Duodenal mucosa (tissue), 2 donors: ENCODE data around the gene CLCNKB.

Source experiments
- H3K27ac ChIP-seq: one replicate; pipeline ENCODE4 v1.7.0; 2013; ENCODE audit warnings: low read depth, low read length
- H3K27me3 ChIP-seq, 2 donors: one replicate each; pipeline ENCODE4 v1.7.0; 2013; ENCODE audit warnings: low read length in 2 of 2, control low read depth in 1 of 2; ENCODE audit not compliant: insufficient read depth in 2 of 2, control insufficient read depth in 1 of 2
- H3K36me3 ChIP-seq, 2 donors: one replicate each; pipeline ENCODE4 v1.7.0; 2013; ENCODE audit warnings: low read length in 2 of 2, control low read depth in 1 of 2; ENCODE audit not compliant: insufficient read depth in 2 of 2, control insufficient read depth in 1 of 2
- H3K4me1 ChIP-seq, 2 donors: one replicate each; pipeline ENCODE4 v1.7.0; 2013; ENCODE audit warnings: low read length in 2 of 2, control low read depth in 1 of 2; ENCODE audit not compliant: insufficient read depth in 2 of 2, control insufficient read depth in 1 of 2
- H3K4me3 ChIP-seq, 2 donors: one replicate each; pipeline ENCODE4 v1.7.0; 2013; ENCODE audit warnings: low read length in 2 of 2, low read depth in 1 of 2
- H3K9ac ChIP-seq, 2 donors: one replicate each; pipeline ENCODE4 v1.7.0; 2013; ENCODE audit warnings: low read length in 2 of 2, low read depth in 1 of 2
- H3K9me3 ChIP-seq, 2 donors: one replicate each; pipeline ENCODE4 v1.7.0; 2013; ENCODE audit warnings: low read length in 2 of 2, control low read depth in 1 of 2; ENCODE audit not compliant: control insufficient read depth in 1 of 2

Gene CLCNKB

GRCh38 chr1:16094453-16095158, 51.0 kb downstream of the CLCNKB start:
- no peak overlapping the region for H3K4me3 ChIP-seq
- no peaks in the 10 kb centered on the region for H3K9me3 ChIP-seq
- no peaks in the 10 kb centered on the region for H3K36me3 ChIP-seq

GRCh38 chr1:16095447-16095846, 51.9 kb downstream of the CLCNKB start:
- no peaks in the 10 kb centered on the region for H3K36me3 ChIP-seq
- H3K4me1 ChIP-seq = no peaks in the 10 kb centered on the region
- H3K9me3 ChIP-seq = no peaks in the 10 kb centered on the region

More at GRCh38 chr1:16094453-16095158, 51.0 kb downstream of the CLCNKB start:
- Histone ChIP-seq H3K4me1 (no peaks in the 10 kb centered on the region), H3K9ac (no peak overlapping the region), H3K27ac (no peak overlapping the region), H3K27me3 (peaks cover 0 to 4% of the 10 kb centered on the region in 2 donors)

GRCh38 chr1:16099412-16099811, 55.8 kb downstream of the CLCNKB start:
- H3K9ac ChIP-seq = no peak overlapping the region
- no peak overlapping the region for H3K4me3 ChIP-seq
- peaks cover 3 to 4% of the 10 kb centered on the region in 2 donors for H3K27me3 ChIP-seq
- H3K9me3 ChIP-seq = no peaks in the 10 kb centered on the region
- H3K4me1 ChIP-seq = no peaks in the 10 kb centered on the region
- H3K27ac ChIP-seq = no peak overlapping the region
- H3K36me3 ChIP-seq = no peaks in the 10 kb centered on the region

More at GRCh38 chr1:16095447-16095846, 51.9 kb downstream of the CLCNKB start:
- peaks cover 0 to 4% of the 10 kb centered on the region in 2 donors for H3K27me3 ChIP-seq
- H3K27ac ChIP-seq = no peak overlapping the region
- H3K9ac ChIP-seq = no peak overlapping the region
- H3K4me3 ChIP-seq = no peak overlapping the region

DNA sequence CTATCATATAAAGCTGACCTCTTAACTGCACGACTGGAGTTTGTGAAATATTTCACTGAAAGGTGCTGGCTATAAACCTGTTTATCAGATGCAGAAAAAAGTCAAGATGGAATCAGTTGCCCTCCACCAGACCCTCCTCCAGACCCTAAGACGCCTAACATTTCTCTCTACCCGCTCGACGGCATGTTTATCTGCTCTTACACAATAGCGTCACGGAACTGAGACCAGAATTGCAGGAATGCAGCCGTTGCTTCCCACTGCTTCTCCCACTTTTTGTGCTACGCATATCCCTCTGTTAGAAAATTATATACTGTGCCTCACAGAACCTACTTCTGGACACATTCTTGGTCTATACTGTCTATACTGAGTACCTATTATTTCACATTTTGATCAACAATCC, 58.0 kb downstream of the CLCNKB start:
- no peak overlapping the region for H3K4me3 ChIP-seq
- no peak overlapping the region for H3K27ac ChIP-seq
- no peaks in the 10 kb centered on the region for H3K9me3 ChIP-seq
- H3K27me3 ChIP-seq = peaks cover under 1 to 3% of the 10 kb centered on the region in 2 donors
- no peaks in the 10 kb centered on the region for H3K4me1 ChIP-seq
- no peaks in the 10 kb centered on the region for H3K36me3 ChIP-seq
- H3K9ac ChIP-seq = no peak overlapping the region
